Glutamatergic neuron (in vitro differentiated cells): Measurements from ENCODE around the gene CCT6B. TPM values are rescaled to one million over a fixed set of nuclear protein-coding genes. Genes with fewer than 3 reads are reported as not detected.

Experiments
- DNase-seq: peaks from one replicate; pipeline ENCODE4 v3.0.0; 2022
- H3K27ac Mint-ChIP-seq: one replicate; pipeline ENCODE4 v1.8.0; 2020; ENCODE audit warnings: mild to moderate bottlenecking, mixed read lengths, inconsistent platforms; ENCODE audit not compliant: unreplicated experiment
- H3K27me3 Mint-ChIP-seq: one replicate; pipeline ENCODE4 v1.8.0; 2020; ENCODE audit warnings: mild to moderate bottlenecking, moderate library complexity, mixed read lengths, inconsistent platforms; ENCODE audit not compliant: unreplicated experiment
- H3K36me3 Mint-ChIP-seq: one replicate; pipeline ENCODE4 v1.8.0; 2020; ENCODE audit warnings: mild to moderate bottlenecking, mixed read lengths, inconsistent platforms; ENCODE audit not compliant: unreplicated experiment
- H3K4me1 Mint-ChIP-seq: one replicate; pipeline ENCODE4 v1.8.0; 2020; ENCODE audit warnings: mild to moderate bottlenecking, low read depth, mixed read lengths, inconsistent platforms; ENCODE audit not compliant: unreplicated experiment
- H3K4me3 Mint-ChIP-seq: one replicate; pipeline ENCODE4 v1.8.0; 2020; ENCODE audit warnings: mild to moderate bottlenecking, mixed read lengths, inconsistent platforms; ENCODE audit not compliant: unreplicated experiment
- H3K9me3 Mint-ChIP-seq: one replicate; pipeline ENCODE4 v1.8.0; 2020; ENCODE audit warnings: mild to moderate bottlenecking, moderate library complexity, mixed read lengths, inconsistent platforms; ENCODE audit not compliant: unreplicated experiment
- CTCF ChIP-seq: fragments of 200-600 bp; sonication (generic); IDR thresholded peaks from one replicate; pipeline ENCODE4 v1.5.0; 2021; ENCODE audit not compliant: partially characterized antibody, unreplicated experiment
- total RNA-seq: library from RNA; stranded (reverse); fragmentation: NEBNext Ultra II Directional; extraction: Animal tissue kit (Norgen Biotek cat#: 25700); gene quantifications from one replicate; pipeline ENCODE4 v1.2.1, GENCODE V29; 2021; ENCODE audit not compliant: unreplicated experiment

CCT6B gene
- total RNA-seq, 1 donor from 2014 or later: 2.4 TPM

DNA sequence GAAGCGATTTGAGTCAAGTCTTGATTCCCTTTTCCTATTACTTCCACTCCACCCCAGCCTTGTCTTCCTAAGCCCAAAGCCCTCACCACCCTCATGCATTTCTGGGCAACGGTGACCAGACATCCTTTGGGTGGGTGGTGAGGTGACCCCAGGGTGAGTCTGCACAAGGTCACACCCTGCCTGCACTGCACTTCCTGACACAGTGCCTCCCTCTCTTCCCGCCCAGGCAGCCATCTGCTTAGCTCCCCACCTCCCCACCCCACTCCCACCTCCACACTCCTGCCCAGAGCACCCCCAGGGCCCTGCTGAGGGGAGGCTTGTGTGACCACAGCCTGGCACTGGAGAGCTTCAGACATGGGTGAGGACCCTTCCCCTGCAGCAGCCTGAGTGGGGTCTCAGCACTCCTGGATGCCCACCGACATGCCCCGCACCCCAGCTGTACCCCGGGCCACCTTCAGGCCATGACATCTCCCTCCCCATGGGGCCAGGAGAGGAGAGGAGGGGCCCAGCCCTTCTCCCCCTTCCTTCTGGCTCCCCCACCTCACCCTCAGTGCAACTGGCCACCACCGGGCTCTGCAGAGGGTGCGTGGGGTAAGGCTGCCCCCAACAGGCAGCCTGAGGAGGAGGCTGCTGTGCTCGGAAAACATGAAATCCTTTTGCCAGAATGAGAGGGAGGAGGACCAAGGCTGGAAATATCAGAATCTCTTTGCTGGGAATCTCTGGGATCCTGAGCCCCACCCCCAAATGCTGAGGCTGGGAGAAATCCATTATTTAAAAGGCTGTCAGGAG, 68.6 kb downstream of the CCT6B start:
- Mint-ChIP-seq H3K4me3 (no peak overlapping the region), H3K27ac (no peak overlapping the region), H3K36me3 (no peaks in the 10 kb centered on the region), H3K4me1 (peaks cover 6% of the 10 kb centered on the region), H3K27me3 (peaks cover 3% of the 10 kb centered on the region), H3K9me3 (peaks cover 1% of the 10 kb centered on the region)
- peak; percentile 60 for TF ChIP-seq CTCF
- DNase-seq: peak; percentile 81

DNA sequence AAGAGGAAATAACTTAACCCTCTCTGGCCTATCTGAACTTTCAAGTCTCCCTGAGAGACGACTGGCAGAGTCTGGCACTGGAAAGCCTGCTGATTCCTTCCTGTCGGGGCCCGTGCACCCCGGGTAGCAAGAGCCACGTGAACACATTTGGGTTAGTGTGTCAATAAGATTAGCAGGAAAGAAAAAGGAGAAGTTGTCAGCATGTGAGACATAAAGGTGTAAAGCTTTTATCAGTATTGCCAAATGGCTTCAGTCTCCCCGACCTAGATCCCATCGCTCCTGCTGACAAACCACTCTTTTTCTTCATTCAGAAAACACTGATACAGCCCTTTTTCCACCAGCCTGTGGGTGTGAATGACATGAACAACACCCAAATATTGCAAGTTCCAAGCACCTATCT, 74.4 kb downstream of the CCT6B start:
- no peak for TF ChIP-seq CTCF
- DNase-seq: no peak
- Mint-ChIP-seq H3K27me3 (peaks cover 4% of the 10 kb centered on the region), H3K4me1 (peaks cover 13% of the 10 kb centered on the region), H3K36me3 (no peaks in the 10 kb centered on the region), H3K27ac (no peak overlapping the region), H3K9me3 (peaks cover 1% of the 10 kb centered on the region), H3K4me3 (no peak overlapping the region)

- no peak overlapping the region for H3K4me3 Mint-ChIP-seq
- DNase-seq: no peak
- peaks cover 4% of the 10 kb centered on the region for H3K27me3 Mint-ChIP-seq
Observed at GRCh38 chr17:34885076-34885475, 76.2 kb downstream of the CCT6B start.

DNA sequence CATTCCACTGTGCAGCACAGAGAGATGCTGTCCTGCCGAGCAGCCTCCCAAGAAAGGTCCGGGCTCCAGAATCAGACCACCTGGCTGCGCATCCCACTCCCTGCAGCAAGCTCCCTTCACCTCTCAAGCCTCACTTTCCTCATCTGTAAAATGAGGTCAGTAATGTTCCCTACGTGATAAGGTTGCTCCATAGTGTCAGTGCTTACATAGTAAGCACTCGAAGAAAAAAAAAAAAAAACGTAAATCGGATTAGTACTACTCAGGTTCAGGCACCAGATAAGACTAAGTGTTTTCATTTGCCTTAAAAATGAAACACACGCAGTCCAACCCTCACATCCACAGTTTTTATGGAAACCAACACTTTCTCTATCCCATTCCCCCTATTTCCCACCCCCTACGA, 76.7 kb downstream of the CCT6B start:
- H3K4me1 Mint-ChIP-seq: peaks cover 13% of the 10 kb centered on the region
- H3K27me3 Mint-ChIP-seq: peaks cover 4% of the 10 kb centered on the region
- no peaks in the 10 kb centered on the region for H3K36me3 Mint-ChIP-seq
- DNase-seq: no peak
- no peaks in the 10 kb centered on the region for H3K9me3 Mint-ChIP-seq
- H3K4me3 Mint-ChIP-seq: no peak overlapping the region
- TF ChIP-seq CTCF: no peak
- no peak overlapping the region for H3K27ac Mint-ChIP-seq

More at GRCh38 chr17:34885076-34885475, 76.2 kb downstream of the CCT6B start:
- H3K27ac Mint-ChIP-seq: peak overlapping the region; percentile 63
- H3K9me3 Mint-ChIP-seq: no peaks in the 10 kb centered on the region
- TF ChIP-seq CTCF: no peak
- no peaks in the 10 kb centered on the region for H3K36me3 Mint-ChIP-seq
- H3K4me1 Mint-ChIP-seq: peaks cover 13% of the 10 kb centered on the region

DNA sequence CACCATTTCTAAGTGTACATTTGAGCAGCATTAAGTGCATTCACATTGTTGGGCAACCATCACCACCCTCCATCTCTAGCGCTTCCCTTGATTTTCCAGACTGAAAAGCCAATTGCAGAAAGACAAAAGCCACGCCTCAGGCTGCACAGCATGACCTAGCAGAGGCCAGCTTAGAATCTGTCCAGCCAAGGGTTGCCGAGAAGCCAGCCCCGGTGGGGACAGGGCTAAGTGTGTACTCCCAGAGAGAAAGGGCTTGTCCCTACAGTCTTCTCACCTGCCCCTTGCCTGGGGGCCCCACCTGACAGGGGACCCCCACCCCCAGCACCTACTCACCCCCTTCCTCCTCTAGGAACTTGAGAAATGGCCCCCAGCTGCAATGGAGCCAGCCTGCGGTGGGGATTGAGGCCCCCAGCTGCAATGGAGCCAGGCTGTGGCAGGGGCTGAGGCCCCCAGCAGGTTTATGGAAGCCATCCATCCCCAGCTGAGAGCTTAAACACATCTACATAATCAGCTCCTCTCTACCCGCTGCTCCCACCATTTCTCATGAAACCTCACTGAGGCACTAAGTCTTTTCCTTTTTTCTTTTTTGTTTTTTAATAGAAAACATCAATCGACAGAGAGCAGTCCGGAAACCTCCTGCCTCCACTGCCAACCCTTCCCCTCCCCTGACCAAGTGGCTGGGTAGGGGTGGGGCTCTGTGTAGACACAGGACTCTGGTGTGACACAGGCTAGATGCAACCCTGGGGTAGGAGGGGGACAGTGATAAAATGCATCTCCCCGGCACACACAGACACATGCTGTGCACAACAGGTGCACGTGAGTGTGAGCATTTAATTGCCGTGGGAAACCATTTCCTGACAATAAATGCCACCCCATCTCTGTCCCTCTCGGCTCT, 77.9 kb downstream of the CCT6B start:
- Mint-ChIP-seq H3K36me3 (no peaks in the 10 kb centered on the region), H3K4me1 (peaks cover 19% of the 10 kb centered on the region), H3K27ac (no peak overlapping the region), H3K27me3 (peaks cover 4% of the 10 kb centered on the region), H3K4me3 (no peak overlapping the region), H3K9me3 (no peaks in the 10 kb centered on the region)
- no peak for TF ChIP-seq CTCF
- no peak for DNase-seq
